Adrenal gland (tissue), 5 donors: ENCODE results near the gene MBP.

Experiments
- POLR2A ChIP-seq, 2 donors: fragments of 450-650 bp; IDR thresholded peaks; one replicate each; pipeline ENCODE4 v1.6.1; 2017; ENCODE audit warnings: antibody characterized with exemption in 2 of 2, mild to moderate bottlenecking in 2 of 2, moderate library complexity in 1 of 2
- TF ChIP-seq, protein P1 (sequence below), 6 experiments: fragments of 450-650 bp in 4 of 6; fragments of 200-600 bp in 2 of 6; sonication (generic) in 1 of 6; IDR thresholded peaks; 1 replicate in 5 of 6; 2 replicates in 1 of 6; pipeline versions ENCODE4 v1.5.1 to v1.8.0; 2016 to 2021; ENCODE audit warnings: antibody characterized with exemption in 6 of 6, mild to moderate bottlenecking in 2 of 6, moderate library complexity in 1 of 6
- donor health status: DM: no; HTN: no; CAD: no.

DNA sequence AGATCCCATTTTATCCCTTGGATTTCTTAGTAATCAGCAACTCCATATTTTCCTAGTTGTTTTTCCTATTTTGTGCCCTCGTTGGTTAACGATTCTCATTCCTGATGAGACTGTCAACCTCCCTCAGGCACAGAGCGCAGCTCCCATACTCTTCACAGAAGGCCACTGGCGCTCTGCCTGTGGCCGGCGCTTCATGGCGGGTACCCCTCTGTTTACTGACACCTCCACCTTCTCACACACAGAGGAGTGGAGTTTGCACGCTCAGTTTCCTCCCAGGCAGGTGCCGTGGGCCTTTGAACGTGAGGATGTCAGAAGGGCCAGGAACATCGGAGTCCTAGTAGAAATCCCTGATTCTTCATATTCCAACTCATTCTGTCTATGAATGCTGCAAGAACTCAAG is 139.0 kb downstream of the MBP start:
- TF ChIP-seq, protein P1, sequence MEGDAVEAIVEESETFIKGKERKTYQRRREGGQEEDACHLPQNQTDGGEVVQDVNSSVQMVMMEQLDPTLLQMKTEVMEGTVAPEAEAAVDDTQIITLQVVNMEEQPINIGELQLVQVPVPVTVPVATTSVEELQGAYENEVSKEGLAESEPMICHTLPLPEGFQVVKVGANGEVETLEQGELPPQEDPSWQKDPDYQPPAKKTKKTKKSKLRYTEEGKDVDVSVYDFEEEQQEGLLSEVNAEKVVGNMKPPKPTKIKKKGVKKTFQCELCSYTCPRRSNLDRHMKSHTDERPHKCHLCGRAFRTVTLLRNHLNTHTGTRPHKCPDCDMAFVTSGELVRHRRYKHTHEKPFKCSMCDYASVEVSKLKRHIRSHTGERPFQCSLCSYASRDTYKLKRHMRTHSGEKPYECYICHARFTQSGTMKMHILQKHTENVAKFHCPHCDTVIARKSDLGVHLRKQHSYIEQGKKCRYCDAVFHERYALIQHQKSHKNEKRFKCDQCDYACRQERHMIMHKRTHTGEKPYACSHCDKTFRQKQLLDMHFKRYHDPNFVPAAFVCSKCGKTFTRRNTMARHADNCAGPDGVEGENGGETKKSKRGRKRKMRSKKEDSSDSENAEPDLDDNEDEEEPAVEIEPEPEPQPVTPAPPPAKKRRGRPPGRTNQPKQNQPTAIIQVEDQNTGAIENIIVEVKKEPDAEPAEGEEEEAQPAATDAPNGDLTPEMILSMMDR (IDR thresholded peaks at IDR 0.05) = no peak
- TF ChIP-seq POLR2A (IDR thresholded peaks at IDR 0.05) = no peak
